GM18526 (cell line): ENCODE data around the gene SPRYD3.

Experiments used
- POLR2A ChIP-seq: IDR thresholded peaks from 3 replicates; pipeline ENCODE4 v1.6.1; 2011; ENCODE audit not compliant: insufficient read length; ENCODE audit errors: extremely low read depth

SPRYD3 gene

GRCh38 chr12:53061404-53062010, 17.7 kb downstream of the SPRYD3 start:
- TF ChIP-seq POLR2A, result no peak

GRCh38 chr12:53060721-53061276, 18.4 kb downstream of the SPRYD3 start:
- TF ChIP-seq POLR2A, result no peak

DNA sequence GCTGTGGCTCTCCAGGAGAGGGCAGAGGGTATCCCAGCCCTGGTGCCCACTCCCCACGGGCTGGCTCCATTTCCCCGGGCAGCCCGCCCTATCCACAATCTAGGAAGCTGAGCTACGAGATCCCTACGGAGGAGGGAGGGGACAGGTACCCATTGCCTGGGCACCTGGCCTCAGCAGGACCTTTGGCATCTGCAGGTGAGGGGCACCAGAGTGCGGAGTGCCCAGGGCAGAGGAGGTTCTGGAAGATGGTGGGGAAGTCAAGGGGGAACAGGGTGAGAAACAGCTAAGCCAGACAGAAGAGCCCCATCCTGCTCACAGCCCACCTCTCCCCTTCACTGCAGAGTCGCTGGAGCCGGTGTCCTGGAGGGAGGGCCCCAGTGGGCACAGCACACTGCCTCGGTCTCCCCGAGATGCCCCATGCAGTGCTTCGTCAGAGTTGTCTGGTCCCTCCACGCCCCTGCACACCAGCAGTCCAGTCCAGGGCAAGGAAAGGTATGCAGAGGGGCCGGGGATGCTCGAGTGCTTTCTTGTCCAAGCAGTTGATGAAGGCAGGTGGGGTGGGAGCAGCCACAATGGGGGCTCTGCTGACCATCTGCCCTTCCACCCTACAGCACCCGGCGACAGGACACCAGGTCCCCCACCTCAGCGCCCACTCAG, 19.0 kb downstream of the SPRYD3 start:
- TF ChIP-seq POLR2A, result no peak

DNA sequence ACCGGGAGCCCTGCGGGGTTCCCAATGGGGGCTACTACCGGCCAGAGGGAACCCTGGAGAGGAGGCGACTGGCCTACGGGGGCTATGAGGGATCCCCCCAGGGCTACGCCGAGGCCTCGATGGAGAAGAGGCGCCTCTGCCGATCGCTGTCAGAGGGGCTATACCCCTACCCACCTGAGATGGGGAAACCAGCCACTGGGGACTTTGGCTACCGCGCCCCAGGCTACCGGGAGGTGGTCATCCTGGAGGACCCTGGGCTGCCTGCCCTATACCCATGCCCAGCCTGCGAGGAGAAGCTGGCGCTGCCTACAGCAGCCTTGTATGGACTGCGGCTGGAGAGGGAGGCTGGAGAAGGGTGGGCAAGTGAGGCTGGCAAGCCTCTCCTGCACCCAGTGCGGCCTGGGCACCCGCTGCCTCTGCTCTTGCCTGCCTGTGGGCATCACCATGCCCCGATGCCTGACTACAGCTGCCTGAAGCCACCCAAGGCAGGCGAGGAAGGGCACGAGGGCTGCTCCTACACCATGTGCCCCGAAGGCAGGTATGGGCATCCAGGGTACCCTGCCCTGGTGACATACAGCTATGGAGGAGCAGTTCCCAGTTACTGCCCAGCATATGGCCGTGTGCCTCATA, 19.6 kb downstream of the SPRYD3 start:
- TF ChIP-seq POLR2A, result no peak

DNA sequence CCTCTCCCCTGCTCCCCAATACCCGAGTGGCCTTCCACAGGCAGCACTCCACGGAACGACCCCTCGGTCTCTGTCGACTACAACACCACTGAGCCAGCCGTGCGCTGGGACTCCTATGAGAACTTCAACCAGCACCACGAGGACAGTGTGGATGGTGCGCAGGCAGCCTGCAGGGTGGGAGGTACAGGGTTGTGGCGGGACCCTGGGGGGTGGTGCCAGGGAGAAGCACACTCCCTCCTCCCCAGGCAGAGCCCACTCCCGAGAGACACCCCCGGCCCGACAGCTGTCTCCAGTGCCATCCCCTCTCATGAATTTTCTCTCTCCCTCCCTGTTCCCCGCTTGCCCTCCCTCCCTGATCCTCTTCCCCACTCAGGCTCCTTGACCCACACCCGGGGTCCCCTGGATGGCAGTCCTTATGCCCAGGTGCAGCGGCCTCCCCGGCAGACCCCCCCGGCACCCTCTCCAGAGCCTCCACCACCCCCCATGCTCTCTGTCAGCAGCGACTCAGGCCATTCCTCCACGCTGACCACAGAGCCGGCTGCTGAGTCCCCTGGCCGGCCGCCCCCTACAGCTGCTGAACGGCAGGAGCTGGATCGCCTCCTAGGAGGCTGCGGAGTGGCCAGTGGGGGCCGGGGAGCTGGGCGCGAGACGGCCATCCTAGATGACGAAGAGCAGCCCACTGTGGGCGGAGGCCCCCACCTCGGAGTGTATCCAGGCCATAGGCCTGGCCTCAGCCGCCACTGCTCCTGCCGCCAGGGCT, 20.3 kb downstream of the SPRYD3 start:
- no peak for TF ChIP-seq POLR2A

DNA sequence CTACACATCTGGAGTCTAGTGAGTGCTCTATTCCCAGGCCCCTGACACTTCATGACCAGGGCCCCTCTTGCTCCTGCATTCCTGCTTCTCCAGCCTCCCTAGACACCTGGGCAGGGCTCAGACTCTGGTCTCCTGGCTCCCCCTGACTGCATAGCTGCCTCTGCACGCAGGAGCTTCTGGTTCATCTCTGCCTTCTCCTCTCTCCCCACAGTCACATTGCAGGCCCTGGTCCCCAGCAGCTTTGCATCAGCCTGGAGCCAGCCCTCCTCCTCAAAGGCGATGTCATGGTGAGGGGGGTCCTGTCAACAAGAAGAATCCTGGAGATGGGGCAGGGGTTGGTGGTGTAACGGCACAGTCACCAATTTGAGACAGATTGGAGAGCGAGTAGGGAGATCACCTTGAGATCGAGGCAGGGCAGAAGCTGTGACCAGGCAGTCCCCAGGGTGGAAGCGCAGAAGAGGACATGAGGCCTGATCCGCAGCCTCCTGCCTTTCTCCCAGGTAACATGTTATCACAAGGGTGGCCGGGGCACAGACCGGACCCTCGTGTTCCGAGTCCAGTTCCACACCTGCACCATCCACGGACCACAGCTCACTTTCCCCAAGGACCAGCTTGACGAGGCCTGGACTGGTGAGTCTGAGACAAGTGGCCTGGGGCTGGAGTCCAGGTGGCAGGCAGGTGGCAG, 21.2 kb downstream of the SPRYD3 start:
- TF ChIP-seq POLR2A, result no peak

GRCh38 chr12:53056901-53057300, 22.3 kb downstream of the SPRYD3 start:
- TF ChIP-seq POLR2A, result no peak

DNA sequence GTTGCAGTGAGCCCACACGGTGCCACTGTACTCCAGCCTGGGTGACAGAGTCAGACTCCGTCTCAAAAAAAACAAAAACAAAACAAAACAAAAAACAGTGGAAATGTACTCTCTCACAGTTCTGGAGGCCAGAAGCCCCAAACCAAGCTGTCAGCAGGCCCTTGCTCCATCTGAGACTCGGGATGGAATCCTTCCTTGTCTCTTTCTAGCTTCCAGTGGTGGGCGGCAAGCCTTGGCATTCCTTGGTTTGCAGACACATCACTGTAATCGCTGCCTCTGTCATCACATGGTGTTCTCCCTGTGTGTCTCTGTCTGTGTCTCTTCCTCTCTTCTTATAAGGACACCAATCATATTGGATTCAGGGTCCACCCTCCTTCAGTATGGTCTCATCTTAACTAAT, 22.9 kb downstream of the SPRYD3 start:
- no peak for TF ChIP-seq POLR2A

DNA sequence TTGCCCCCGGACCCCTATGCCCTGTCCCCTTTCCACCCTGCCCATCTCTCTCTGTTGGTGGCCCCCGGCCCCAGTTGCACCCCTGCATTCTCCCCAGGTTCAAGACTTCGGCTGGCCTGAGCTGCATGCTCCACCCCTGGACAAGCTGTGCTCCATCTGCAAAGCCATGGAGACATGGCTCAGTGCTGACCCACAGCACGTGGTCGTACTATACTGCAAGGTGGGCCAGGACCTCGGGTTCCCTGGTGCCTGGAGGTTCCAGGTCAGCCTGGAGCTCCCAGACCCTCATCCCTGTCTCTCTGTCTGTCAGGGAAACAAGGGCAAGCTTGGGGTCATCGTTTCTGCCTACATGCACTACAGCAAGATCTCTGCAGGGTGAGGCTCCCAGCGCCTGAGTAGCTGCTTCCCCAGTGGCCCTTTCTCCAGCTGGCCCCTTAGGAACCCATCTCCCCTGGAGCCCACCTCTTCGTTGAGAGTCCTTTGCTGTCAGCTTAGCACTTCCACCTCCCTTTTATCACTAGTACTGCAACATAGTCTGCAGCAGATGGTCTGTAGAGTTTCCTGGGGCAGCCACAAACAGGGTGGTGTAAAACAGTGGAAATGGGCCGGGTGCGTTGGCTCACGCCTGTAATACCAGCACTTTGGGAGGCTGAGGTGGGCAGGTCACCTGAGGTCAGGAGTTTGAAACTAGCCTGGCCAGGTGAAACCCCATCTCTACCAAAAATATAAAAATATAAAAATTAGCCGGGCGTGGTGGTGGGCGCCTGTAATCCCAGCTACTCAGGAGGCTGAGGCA, 23.5 kb downstream of the SPRYD3 start:
- TF ChIP-seq POLR2A, result no peak

GRCh38 chr12:53054112-53054878, 24.9 kb downstream of the SPRYD3 start:
- peak; percentile 21 for TF ChIP-seq POLR2A

DNA sequence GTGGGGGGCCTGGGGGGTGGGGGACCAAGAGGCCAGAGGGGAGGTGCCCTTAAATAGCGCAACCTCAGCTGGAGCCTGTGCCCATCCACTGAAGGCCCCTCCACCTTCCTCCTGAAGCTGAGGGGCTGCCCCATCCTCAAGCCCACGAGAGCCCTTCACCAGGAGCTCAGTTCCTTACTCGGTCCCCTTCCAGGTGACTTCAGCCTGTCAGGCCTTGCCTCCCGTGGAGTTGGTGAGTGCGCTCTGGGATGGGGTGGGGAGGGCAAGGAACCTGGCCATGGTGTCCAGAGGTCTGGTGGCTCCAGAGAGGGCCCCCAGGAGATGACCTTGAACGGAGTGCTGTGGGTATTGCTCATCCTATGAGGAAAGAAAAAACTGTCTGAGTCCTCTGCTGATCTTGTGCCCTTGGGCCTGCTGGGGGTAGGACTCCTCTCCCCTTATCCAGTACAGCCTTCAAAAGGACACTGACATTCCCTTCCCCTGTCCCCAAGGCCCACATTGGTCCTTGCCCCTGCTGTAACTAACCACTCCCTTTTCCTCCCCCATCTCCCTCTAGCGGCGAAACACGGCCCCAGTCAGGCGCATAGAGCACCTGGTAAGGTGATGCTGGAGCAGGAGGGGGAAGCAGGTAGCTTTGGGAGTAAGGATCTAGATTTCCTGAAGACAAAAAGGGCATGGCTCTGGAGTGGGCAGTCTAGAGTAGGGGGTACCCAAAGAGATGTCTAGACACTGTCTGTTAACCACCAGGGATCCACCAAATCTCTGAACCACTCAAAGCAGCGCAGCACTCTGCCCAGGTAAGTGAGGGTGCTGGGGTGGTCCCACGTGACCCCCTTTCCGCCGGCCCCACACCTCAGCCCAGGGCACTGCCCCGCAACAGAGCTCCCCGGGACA, 25.7 kb downstream of the SPRYD3 start:
- no peak for TF ChIP-seq POLR2A

DNA sequence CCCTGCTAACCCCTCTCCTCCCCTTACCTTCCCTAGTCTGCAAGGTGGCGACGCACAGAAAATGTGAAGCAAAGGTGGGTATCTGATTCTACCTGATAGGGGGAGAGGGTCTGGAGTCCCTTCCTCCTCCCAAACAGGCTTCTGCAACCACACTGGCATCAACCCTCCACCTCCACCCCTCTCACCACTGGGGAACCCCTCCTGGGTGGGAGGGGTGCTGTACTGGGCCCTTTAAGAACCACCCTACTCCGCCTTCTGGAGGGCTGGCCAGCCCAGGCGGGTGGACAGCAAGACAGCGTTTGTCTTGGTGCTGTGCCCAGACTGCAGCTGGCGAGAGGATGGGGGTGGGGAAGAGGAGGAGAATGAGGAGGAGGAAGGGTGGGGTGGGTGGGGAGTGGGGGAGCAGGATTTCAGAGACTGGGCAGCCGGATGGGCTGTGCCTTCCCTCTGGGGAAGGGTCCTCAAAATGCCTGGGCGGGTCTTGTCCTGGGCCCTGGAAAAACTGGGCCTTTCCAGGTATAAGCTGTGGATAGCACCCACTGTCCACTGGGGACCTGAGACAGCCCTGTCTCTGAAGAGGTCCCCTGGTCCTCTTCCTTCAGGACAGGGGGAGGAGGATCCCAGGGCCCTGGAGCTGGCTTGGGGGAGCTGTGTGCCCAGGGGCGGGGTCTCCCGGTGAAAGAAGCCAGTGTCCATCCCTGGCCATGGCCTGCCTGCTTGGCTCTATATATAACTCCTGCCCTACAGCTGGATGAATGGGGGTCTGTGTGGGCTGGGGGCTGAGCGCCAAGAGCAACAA, 26.6 kb downstream of the SPRYD3 start:
- no peak for TF ChIP-seq POLR2A
